ENCODE data around the gene SLC35B4. TPM values are rescaled to one million over a fixed set of nuclear protein-coding genes. Genes with fewer than 3 reads are reported as not detected.

The SLC35B4 gene
- total RNA-seq, 1 donor from 2014 or later = 18.7 TPM

GRCh38 chr7:134355004-134355525 lies 38.3 kb upstream of the SLC35B4 start:
- Mint-ChIP-seq H3K4me1 (ENCODE audit: unreplicated experiment) (no peaks in the 10 kb centered on the region), H3K9me3 (ENCODE audit: unreplicated experiment) (no peaks in the 10 kb centered on the region), H3K36me3 (ENCODE audit: unreplicated experiment) (no peaks in the 10 kb centered on the region), H3K27me3 (ENCODE audit: unreplicated experiment) (peaks cover 2% of the 10 kb centered on the region), H3K4me3 (ENCODE audit: unreplicated experiment) (no peak overlapping the region), H3K27ac (ENCODE audit: unreplicated experiment) (no peak overlapping the region)
- no peak for TF ChIP-seq CTCF (IDR thresholded peaks at IDR 0.05)
- DNase-seq (ENCODE audit: extremely low spot score, unreplicated experiment) = no peak

GRCh38 chr7:134353411-134353810 lies 36.7 kb upstream of the SLC35B4 start:
- no peaks in the 10 kb centered on the region for H3K36me3 Mint-ChIP-seq (ENCODE audit: unreplicated experiment)
- H3K27me3 Mint-ChIP-seq (ENCODE audit: unreplicated experiment) = peaks cover 2% of the 10 kb centered on the region
- no peak for TF ChIP-seq CTCF (IDR thresholded peaks at IDR 0.05)
- no peak overlapping the region for H3K27ac Mint-ChIP-seq (ENCODE audit: unreplicated experiment)
- no peak overlapping the region for H3K4me3 Mint-ChIP-seq (ENCODE audit: unreplicated experiment)
- no peak for DNase-seq (ENCODE audit: extremely low spot score, unreplicated experiment)
- no peaks in the 10 kb centered on the region for H3K4me1 Mint-ChIP-seq (ENCODE audit: unreplicated experiment)
- H3K9me3 Mint-ChIP-seq (ENCODE audit: unreplicated experiment) = peaks cover 3% of the 10 kb centered on the region

- Mint-ChIP-seq H3K4me3 (ENCODE audit: unreplicated experiment) (no peak overlapping the region), H3K36me3 (ENCODE audit: unreplicated experiment) (no peaks in the 10 kb centered on the region), H3K4me1 (ENCODE audit: unreplicated experiment) (no peaks in the 10 kb centered on the region), H3K27me3 (ENCODE audit: unreplicated experiment) (peaks cover 8% of the 10 kb centered on the region), H3K9me3 (ENCODE audit: unreplicated experiment) (peaks cover 3% of the 10 kb centered on the region), H3K27ac (ENCODE audit: unreplicated experiment) (no peak overlapping the region)
- no peak for DNase-seq (ENCODE audit: extremely low spot score, unreplicated experiment)
- no peak for TF ChIP-seq CTCF (IDR thresholded peaks at IDR 0.05)
These were observed 34.7 kb upstream of the SLC35B4 start for GRCh38 chr7:134351424-134351823.

GRCh38 chr7:134350709-134351108 lies 34.0 kb upstream of the SLC35B4 start:
- no peaks in the 10 kb centered on the region for H3K36me3 Mint-ChIP-seq (ENCODE audit: unreplicated experiment)
- peaks cover 6% of the 10 kb centered on the region for H3K27me3 Mint-ChIP-seq (ENCODE audit: unreplicated experiment)
- DNase-seq (ENCODE audit: extremely low spot score, unreplicated experiment) = no peak
- no peaks in the 10 kb centered on the region for H3K4me1 Mint-ChIP-seq (ENCODE audit: unreplicated experiment)
- no peak overlapping the region for H3K27ac Mint-ChIP-seq (ENCODE audit: unreplicated experiment)
- H3K4me3 Mint-ChIP-seq (ENCODE audit: unreplicated experiment) = no peak overlapping the region
- H3K9me3 Mint-ChIP-seq (ENCODE audit: unreplicated experiment) = peaks cover 3% of the 10 kb centered on the region
- TF ChIP-seq CTCF (IDR thresholded peaks at IDR 0.05) = no peak

GRCh38 chr7:134347567-134347966 lies 30.8 kb upstream of the SLC35B4 start:
- Mint-ChIP-seq H3K27ac (ENCODE audit: unreplicated experiment) (no peak overlapping the region), H3K27me3 (ENCODE audit: unreplicated experiment) (peaks cover 26% of the 10 kb centered on the region), H3K4me1 (ENCODE audit: unreplicated experiment) (no peaks in the 10 kb centered on the region), H3K4me3 (ENCODE audit: unreplicated experiment) (no peak overlapping the region), H3K9me3 (ENCODE audit: unreplicated experiment) (peaks cover 3% of the 10 kb centered on the region), H3K36me3 (ENCODE audit: unreplicated experiment) (no peaks in the 10 kb centered on the region)
- DNase-seq (ENCODE audit: extremely low spot score, unreplicated experiment) = no peak
- no peak for TF ChIP-seq CTCF (IDR thresholded peaks at IDR 0.05)

All from osteocyte (in vitro differentiated cells).